NCI-H748 (cell line): ENCODE measurements around the gene EMILIN2.

Source experiments
- DNase-seq: peaks from one replicate; lab custom pipeline; 2025; ENCODE audit not compliant: unreplicated experiment; lab: John Stamatoyannopoulos, UW

EMILIN2 gene

GRCh38 chr18:2952605-2953004 is 105.8 kb downstream of the EMILIN2 start:
- no peak for DNase-seq

DNA sequence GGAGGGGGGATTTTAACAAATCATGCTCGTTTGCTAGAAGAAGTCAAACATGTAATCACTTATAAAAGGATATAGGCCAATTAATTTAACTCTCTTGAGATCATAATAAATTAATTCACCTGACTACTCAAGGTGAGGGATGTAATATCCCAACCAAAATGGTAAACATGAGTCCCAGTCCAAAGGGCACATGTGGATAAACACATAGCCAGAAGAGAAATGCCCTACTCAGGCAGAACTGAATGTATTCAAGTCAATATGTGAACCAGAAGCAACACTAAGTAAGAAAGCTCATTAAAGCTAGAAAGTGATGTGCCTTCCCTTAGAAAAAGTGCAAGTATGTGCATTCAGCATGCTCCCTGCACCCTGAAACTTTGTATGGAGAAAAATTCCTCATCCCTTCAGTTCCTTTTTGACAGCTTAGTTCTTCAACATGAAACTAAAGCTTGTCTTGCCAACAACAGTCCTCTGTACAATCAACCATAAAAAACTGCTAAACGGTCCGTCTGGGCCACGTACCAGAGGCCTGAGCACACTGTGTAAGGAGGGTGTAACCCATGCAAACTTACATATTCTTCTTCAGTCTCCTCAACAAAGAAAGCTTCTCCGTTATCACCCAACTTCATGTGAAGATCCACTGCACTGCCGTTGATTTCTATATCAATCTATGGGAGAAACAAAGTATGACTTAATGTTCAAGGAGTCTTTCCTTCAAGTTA is 107.3 kb downstream of the EMILIN2 start:
- no peak for DNase-seq

DNA sequence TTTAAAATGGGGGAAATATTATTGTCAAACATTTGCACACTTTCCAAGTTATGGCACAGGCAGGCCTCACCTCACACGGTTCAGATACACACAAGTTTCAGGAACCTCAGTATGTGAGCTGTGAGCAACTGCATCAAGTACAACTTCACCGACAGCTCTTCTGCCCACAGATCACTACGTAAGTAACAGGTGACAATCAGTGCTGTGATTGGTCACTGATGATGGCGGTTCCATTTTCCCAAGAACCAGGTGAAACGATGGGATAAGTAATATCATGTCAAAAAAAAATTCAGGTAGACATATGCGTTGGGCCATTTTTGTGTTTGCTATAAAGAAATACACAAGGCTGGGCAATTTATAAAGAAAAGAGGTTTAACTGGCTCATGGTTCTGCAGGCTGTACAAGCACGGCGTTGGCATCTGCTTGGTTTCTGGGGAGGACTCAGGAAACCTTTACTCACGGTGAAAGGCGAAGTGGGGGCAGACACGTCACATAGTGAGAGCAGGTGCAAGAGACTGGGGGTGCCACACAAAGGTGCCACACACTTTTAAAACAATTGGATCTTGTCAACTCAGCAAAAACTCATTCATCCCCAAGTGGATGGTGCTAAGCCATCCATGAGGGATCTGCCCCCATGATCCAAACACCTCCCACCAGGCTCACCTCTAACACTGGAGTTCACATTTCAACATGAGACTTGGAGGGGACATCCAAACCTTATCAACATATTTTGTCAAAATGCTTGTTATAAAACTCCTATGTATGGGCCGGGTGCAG is 108.3 kb downstream of the EMILIN2 start:
- DNase-seq: no peak

DNA sequence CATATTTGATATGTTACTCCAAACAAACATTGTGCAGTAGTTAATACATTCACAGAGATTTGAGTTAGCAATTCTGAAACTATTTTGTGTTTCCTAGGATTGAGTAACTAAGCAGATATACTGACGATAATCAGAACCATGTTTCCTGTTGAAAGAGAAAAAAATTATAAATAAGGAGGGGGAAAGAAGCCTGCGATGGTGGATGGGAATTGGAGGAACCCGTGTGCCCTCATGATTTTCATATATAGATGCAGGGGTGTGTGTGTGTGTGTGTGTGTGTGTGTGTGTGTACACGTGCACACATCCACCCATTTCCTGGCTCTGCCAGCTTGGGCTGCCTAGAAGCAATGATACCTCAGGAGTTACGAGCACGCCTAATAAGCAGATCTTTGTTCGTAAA is 109.2 kb downstream of the EMILIN2 start:
- no peak for DNase-seq

DNA sequence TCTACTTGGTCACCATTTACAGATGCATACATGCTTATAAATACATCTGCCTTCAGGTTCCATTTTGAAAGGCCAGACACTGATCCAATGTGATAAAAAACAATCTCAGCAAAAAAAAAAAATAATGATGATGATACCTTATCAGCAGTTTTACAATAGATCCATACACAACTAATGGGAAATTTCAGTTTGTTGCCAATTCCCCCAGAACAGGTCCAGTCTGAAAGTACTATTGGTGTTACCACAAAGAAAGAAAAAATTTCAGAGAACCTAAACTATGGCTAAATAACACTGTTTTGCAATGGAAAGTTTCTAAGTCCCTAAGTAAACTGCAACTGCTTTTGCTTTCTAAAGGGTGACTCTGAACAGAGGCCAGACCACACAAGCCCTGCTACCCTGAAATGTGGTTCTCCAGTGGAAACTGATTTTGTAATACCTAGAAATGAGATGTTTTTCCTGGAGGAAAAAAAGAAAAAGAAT is 112.1 kb downstream of the EMILIN2 start:
- no peak for DNase-seq

- no peak for DNase-seq
These were observed 112.5 kb downstream of the EMILIN2 start for GRCh38 chr18:2959341-2959740.

GRCh38 chr18:2960983-2961696 is 114.3 kb downstream of the EMILIN2 start:
- DNase-seq: no peak

- DNase-seq: no peak
These were observed 115.0 kb downstream of the EMILIN2 start for GRCh38 chr18:2961821-2962220.

DNA sequence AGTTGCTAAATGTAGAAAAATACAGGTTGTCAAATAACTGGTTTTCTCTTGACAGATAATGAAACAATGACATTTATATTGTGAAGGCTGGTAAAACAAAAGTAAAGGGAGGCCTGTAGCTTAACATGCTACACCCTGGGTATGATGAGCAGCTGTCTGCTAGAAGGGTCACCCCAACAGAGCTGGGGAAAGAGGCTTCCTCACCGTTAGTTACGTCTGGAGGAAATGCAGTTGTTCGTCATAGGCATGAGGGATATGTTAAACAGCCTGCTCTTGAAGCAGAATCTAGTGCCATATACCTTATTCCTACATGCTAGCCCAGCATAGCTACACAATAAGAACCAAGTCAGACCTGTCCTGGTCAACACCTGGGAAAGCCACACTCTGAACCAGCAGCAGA is 116.2 kb downstream of the EMILIN2 start:
- DNase-seq: no peak

DNA sequence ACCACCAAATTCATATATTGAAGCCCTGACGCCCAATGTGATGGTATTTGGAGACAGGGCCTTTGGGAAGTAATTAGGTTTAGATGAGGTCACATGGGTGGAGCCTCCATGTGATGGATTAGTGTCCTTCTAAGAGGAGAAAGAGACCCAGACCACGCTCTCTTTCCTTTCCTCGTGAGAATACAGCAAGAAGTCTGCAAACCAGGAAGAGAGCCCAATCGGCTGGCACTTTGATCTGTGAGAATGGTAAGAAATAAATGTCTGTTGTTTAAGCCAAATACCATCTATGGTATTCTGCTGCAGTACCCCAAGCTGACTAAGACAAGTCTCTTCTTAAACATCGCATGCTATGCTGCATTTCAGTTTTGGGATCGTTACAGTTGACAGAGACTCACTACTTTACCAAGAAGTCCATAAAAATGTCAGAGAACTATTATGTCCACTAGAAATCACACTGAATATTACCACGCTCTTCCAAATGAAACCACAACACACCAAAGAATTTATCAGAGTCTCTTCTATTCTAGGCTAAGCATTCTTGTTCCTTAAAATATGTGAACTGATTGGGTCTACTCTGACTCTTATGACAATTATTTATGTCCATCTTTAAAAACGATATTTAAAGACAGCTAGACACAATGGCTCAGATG is 117.7 kb downstream of the EMILIN2 start:
- DNase-seq: no peak
